H9 (cell line): ENCODE data around the gene HDGFL3. TPM values are rescaled to one million over a fixed set of nuclear protein-coding genes. Genes with fewer than 3 reads are reported as not detected.

Experiments used
- DNase-seq: peaks from one replicate; pipeline ENCODE4 v3.0.0-alpha.2; 2017
- H2AFZ ChIP-seq: one replicate; pipeline ENCODE4 v1.6.1; 2013; ENCODE audit warnings: mild to moderate bottlenecking, low read length, control low read depth, moderate library complexity
- H2AK5ac ChIP-seq: 2 replicates; pipeline ENCODE4 v1.6.1; 2013; ENCODE audit warnings: low read length, control low read depth, mixed read lengths; ENCODE audit not compliant: insufficient read length
- H2BK120ac ChIP-seq: one replicate; pipeline ENCODE4 v1.6.1; 2013; ENCODE audit warnings: low read depth, mild to moderate bottlenecking, low read length, control low read depth, inconsistent platforms; ENCODE audit not compliant: poor library complexity, severe bottlenecking
- H2BK12ac ChIP-seq: 2 replicates; pipeline ENCODE4 v1.6.1; 2013; ENCODE audit warnings: low read length, control low read depth, mixed read lengths, low read depth; ENCODE audit not compliant: insufficient read length
- H2BK15ac ChIP-seq: 2 replicates; pipeline ENCODE4 v1.6.1; 2013; ENCODE audit warnings: low read depth, low read length, control low read depth
- H2BK20ac ChIP-seq: one replicate; pipeline ENCODE4 v1.6.1; 2013; ENCODE audit warnings: low read depth, mild to moderate bottlenecking, low read length, control low read depth, inconsistent platforms; ENCODE audit not compliant: poor library complexity, severe bottlenecking
- H2BK5ac ChIP-seq: 2 replicates; pipeline ENCODE4 v1.6.1; 2013; ENCODE audit warnings: low read length, control low read depth, mixed read lengths; ENCODE audit not compliant: insufficient read length
- H3K14ac ChIP-seq: 2 replicates; pipeline ENCODE4 v1.6.1; 2013; ENCODE audit warnings: low read length, control low read depth; ENCODE audit not compliant: insufficient read depth
- H3K18ac ChIP-seq: 2 replicates; pipeline ENCODE4 v1.6.1; 2013; ENCODE audit warnings: low read depth, mild to moderate bottlenecking, mixed read lengths, low read length, control low read depth; ENCODE audit not compliant: insufficient read length
- H3K23ac ChIP-seq: 2 replicates; pipeline ENCODE4 v1.6.1; 2013; ENCODE audit warnings: low read length, control low read depth, mixed read lengths, low read depth; ENCODE audit not compliant: insufficient read length
- H3K23me2 ChIP-seq: 2 replicates; pipeline ENCODE4 v1.6.1; 2013; ENCODE audit warnings: low read depth, mild to moderate bottlenecking, mixed read lengths, low read length, control low read depth; ENCODE audit not compliant: insufficient read length, poor library complexity, severe bottlenecking
- H3K27ac ChIP-seq: 2 replicates; pipeline ENCODE4 v1.5.1; 2013; ENCODE audit warnings: low read length, control low read depth, mixed read lengths, low read depth; ENCODE audit not compliant: insufficient read length
- H3K27me3 ChIP-seq: 2 replicates; pipeline ENCODE4 v1.6.1; 2013; ENCODE audit warnings: low read length, control low read depth, inconsistent platforms; ENCODE audit not compliant: insufficient read depth
- H3K4ac ChIP-seq: 2 replicates; pipeline ENCODE4 v1.6.1; 2013; ENCODE audit warnings: low read depth, mild to moderate bottlenecking, control low read depth, inconsistent platforms, low read length, moderate library complexity
- H3K4me1 ChIP-seq: 2 replicates; pipeline ENCODE4 v1.6.1; 2013; ENCODE audit warnings: low read length, control low read depth, inconsistent platforms; ENCODE audit not compliant: insufficient read depth
- H3K4me2 ChIP-seq: 2 replicates; pipeline ENCODE4 v1.6.1; 2013; ENCODE audit warnings: low read length, control low read depth, mixed read lengths; ENCODE audit not compliant: insufficient read length, insufficient read depth
- H3K56ac ChIP-seq: 2 replicates; pipeline ENCODE4 v1.6.1; 2013; ENCODE audit warnings: low read depth, mild to moderate bottlenecking, mixed read lengths, low read length, control low read depth; ENCODE audit not compliant: insufficient read length
- H3K79me1 ChIP-seq: 2 replicates; pipeline ENCODE4 v1.6.1; 2013; ENCODE audit warnings: low read depth, mild to moderate bottlenecking, moderate library complexity, low read length, control low read depth, inconsistent platforms; ENCODE audit not compliant: insufficient read depth, poor library complexity, severe bottlenecking
- H3K79me2 ChIP-seq: 2 replicates; pipeline ENCODE4 v1.6.1; 2013; ENCODE audit warnings: low read length, control low read depth, inconsistent platforms; ENCODE audit not compliant: insufficient read depth
- H3K9ac ChIP-seq: 2 replicates; pipeline ENCODE4 v1.6.1; 2013; ENCODE audit warnings: low read length, control low read depth, mixed read lengths; ENCODE audit not compliant: insufficient read length; ENCODE audit errors: extremely low read depth
- H3K9me3 ChIP-seq: one replicate; pipeline ENCODE4 v1.6.1; 2013; ENCODE audit warnings: low read depth, low read length, inconsistent platforms; ENCODE audit not compliant: control insufficient read depth
- H3T11ph ChIP-seq: one replicate; pipeline ENCODE4 v1.6.1; 2013; ENCODE audit warnings: mild to moderate bottlenecking, low read length, control low read depth, inconsistent platforms
- H4K20me1 ChIP-seq: one replicate; pipeline ENCODE4 v1.6.1; 2013; ENCODE audit not compliant: control insufficient read depth, insufficient read length, insufficient read depth
- H4K5ac ChIP-seq: 2 replicates; pipeline ENCODE4 v1.6.1; 2013; ENCODE audit warnings: low read depth, mild to moderate bottlenecking, mixed read lengths, low read length, control low read depth; ENCODE audit not compliant: insufficient read length
- H4K8ac ChIP-seq: replicated peaks from 2 replicates; pipeline ENCODE4 v1.6.1; 2013; ENCODE audit warnings: low read length, control low read depth, mixed read lengths, low read depth; ENCODE audit not compliant: insufficient read length
- H4K91ac ChIP-seq: 2 replicates; pipeline ENCODE4 v1.6.1; 2013; ENCODE audit warnings: low read depth, mild to moderate bottlenecking, moderate library complexity, mixed read lengths, low read length, control low read depth; ENCODE audit not compliant: insufficient read length
- H3K27ac Mint-ChIP-seq, 3 experiments: 2 replicates in 2 of 3; 3 replicates in 1 of 3; pipeline ENCODE4 v1.8.0; 2020 to 2021; ENCODE audit warnings: mixed read lengths in 3 of 3, mild to moderate bottlenecking in 1 of 3, moderate library complexity in 1 of 3
- H3K27me3 Mint-ChIP-seq: 2 replicates; pipeline ENCODE4 v1.8.0; 2021; ENCODE audit warnings: low read depth, mild to moderate bottlenecking, moderate library complexity, mixed read lengths
- H3K36me3 Mint-ChIP-seq, 3 experiments: 2 replicates in 2 of 3; 3 replicates in 1 of 3; pipeline ENCODE4 v1.8.0; 2020 to 2021; ENCODE audit warnings: low read depth in 3 of 3, mixed read lengths in 3 of 3; ENCODE audit not compliant: insufficient read depth in 1 of 3
- H3K4me1 Mint-ChIP-seq, 2 experiments: 2 replicates each; pipeline ENCODE4 v1.8.0; 2020; ENCODE audit warnings: mixed read lengths in 2 of 2
- H3K4me3 Mint-ChIP-seq, 2 experiments: 2 replicates in 1 of 2; 3 replicates in 1 of 2; pipeline ENCODE4 v1.8.0; 2020 to 2021; ENCODE audit warnings: mild to moderate bottlenecking in 2 of 2, mixed read lengths in 2 of 2, moderate library complexity in 1 of 2
- H3K9me3 Mint-ChIP-seq, 2 experiments: 2 replicates in 1 of 2; 3 replicates in 1 of 2; pipeline ENCODE4 v1.8.0; 2020; ENCODE audit warnings: mild to moderate bottlenecking in 2 of 2, mixed read lengths in 2 of 2, moderate library complexity in 1 of 2
- CTCF ChIP-seq: fragments of 200-600 bp; sonication (generic); conservative IDR thresholded peaks from 3 replicates; pipeline ENCODE4 v1.8.0; 2021; ENCODE audit warnings: antibody characterized with exemption, mild to moderate bottlenecking
- WGBS: extraction: QIAGEN DNeasy Blood & Tissue Kit; methylation state at CpG from one replicate; pipeline ENCODE4 v1.1.7; 2013; ENCODE audit warnings: missing lambda C conversion rate, low lambda C conversion rate, mixed read lengths; ENCODE audit not compliant: insufficient read length; ENCODE audit errors: extremely low coverage; 5-methylcytosine and 5-hydroxymethylcytosine counted together
- total RNA-seq: library from RNA; stranded (reverse); gene quantifications from 2 replicates; pipeline ENCODE4 v1.2.1, GENCODE V29; 2021

The HDGFL3 gene
- total RNA-seq, 1 experiment from 2014 or later, result 120 TPM

- no peak overlapping the region for H4K8ac ChIP-seq
- H3K27me3 Mint-ChIP-seq, result no peaks in the 10 kb centered on the region
- H3K27me3 ChIP-seq, result no peaks in the 10 kb centered on the region
- H3K14ac ChIP-seq, result no peak overlapping the region
- H3K23me2 ChIP-seq, result peaks cover 4% of the 10 kb centered on the region
- H3K4me2 ChIP-seq, result no peak overlapping the region
- no peak overlapping the region for H3K27ac Mint-ChIP-seq
- no peak overlapping the region for H3T11ph ChIP-seq
- H4K5ac ChIP-seq, result no peak overlapping the region
- peaks cover 31% of the 10 kb centered on the region; the same call in 1 of the 2 replicates for H3K79me2 ChIP-seq
- no peak overlapping the region for H3K23ac ChIP-seq
- no peaks in the 10 kb centered on the region for H4K20me1 ChIP-seq
- no peaks in the 10 kb centered on the region; the same call in 1 of the 2 replicates for H3K4me1 ChIP-seq
- no peak overlapping the region for H3K4me3 Mint-ChIP-seq
- peaks cover 3% of the 10 kb centered on the region in 2 experiments; a peak in 2 of 5 replicates for H3K9me3 Mint-ChIP-seq
- H3K9me3 ChIP-seq, result no peaks in the 10 kb centered on the region
- H3K27ac ChIP-seq, result no peak overlapping the region
- H3K36me3 Mint-ChIP-seq, result peaks cover 5 to 6% (median 6%) of the 10 kb centered on the region in 3 experiments; a peak in 5 of 7 replicates
- no peak overlapping the region for H2BK5ac ChIP-seq
- no peak for DNase-seq
- H4K91ac ChIP-seq, result no peak overlapping the region
- no peak overlapping the region for H2AK5ac ChIP-seq
- no peak overlapping the region for H2BK20ac ChIP-seq
- no peak overlapping the region for H3K56ac ChIP-seq
- no peak overlapping the region for H2BK120ac ChIP-seq
- H3K4ac ChIP-seq, result no peak overlapping the region
- no peak overlapping the region for H3K9ac ChIP-seq
- no peak for TF ChIP-seq CTCF
- no peak overlapping the region for H2BK15ac ChIP-seq
- no peak overlapping the region for H2AFZ ChIP-seq
- no CpG with 5 or more reads among the region's 4 CpGs for WGBS
- no peak overlapping the region for H3K18ac ChIP-seq
- H2BK12ac ChIP-seq, result no peak overlapping the region
- no peaks in the 10 kb centered on the region for H3K79me1 ChIP-seq
- H3K4me1 Mint-ChIP-seq, result peaks cover 37% of the 10 kb centered on the region in 2 experiments
These were observed 4.1 kb downstream of the HDGFL3 start for GRCh38 chr15:83203543-83203942.
